LNCAP (cell line): ENCODE measurements around the gene GABARAPL1.

Experiments used
- CTCF ChIP-seq: fragments of 450-650 bp; IDR thresholded peaks from 2 replicates; pipeline ENCODE4 v1.5.1; 2017; ENCODE audit warnings: mild to moderate bottlenecking

The GABARAPL1 gene

GRCh38 chr12:10189653-10190052 is 23.0 kb upstream of the GABARAPL1 start:
- no peak for TF ChIP-seq CTCF

- TF ChIP-seq CTCF: peak; percentile 85
Measured at GRCh38 chr12:10190558-10191388, 21.9 kb upstream of the GABARAPL1 start.

- no peak for TF ChIP-seq CTCF
Measured at GRCh38 chr12:10191865-10192264, 20.8 kb upstream of the GABARAPL1 start.

GRCh38 chr12:10194160-10194670 is 18.5 kb upstream of the GABARAPL1 start:
- TF ChIP-seq CTCF: no peak

- no peak for TF ChIP-seq CTCF
Measured at GRCh38 chr12:10196210-10196609, 16.5 kb upstream of the GABARAPL1 start.

- TF ChIP-seq CTCF: no peak
Measured at GRCh38 chr12:10197879-10198278, 14.8 kb upstream of the GABARAPL1 start.

GRCh38 chr12:10205220-10205807 is 7.4 kb upstream of the GABARAPL1 start:
- TF ChIP-seq CTCF: no peak
